ENCODE data around the gene TMCC3.

DNA sequence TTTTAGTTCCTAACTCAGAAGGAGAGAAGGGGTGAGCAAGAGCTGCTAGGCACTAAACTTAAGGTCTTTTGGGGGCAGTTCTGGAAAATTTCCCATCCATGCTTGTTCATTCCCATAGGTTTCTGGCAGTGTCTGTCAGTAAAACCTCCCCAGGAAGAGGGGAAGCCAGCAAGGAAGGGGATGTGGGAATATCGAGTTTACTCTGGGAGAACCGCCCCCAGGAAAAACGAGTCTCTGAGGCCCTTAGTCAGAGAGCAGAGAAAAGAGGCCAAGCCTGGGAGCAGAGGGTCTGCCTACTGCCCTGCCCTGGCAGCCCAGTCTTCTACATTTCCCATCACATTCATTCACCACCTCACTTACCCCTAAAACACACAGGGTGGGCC lies 55.9 kb downstream of the TMCC3 start:
- TF ChIP-seq EZH2 (IDR thresholded peaks at IDR 0.05; ENCODE audit: low read length) (no peak), CTCF (optimal IDR thresholded peaks at IDR 0.05 in 1 of 3, IDR thresholded peaks at IDR 0.05 in 1 of 3, conservative IDR thresholded peaks at IDR 0.05 in 1 of 3; ENCODE audit: extremely low read depth in 1 of 3, insufficient read depth in 2 of 3, low read length in 3 of 3) (no peak)

Measured in keratinocyte (primary cell).